Neural progenitor cell (in vitro differentiated cells): ENCODE results near the gene SNX27.

Source experiments
- CTCF ChIP-seq: fragments of 200-600 bp; sonication (generic); IDR thresholded peaks from 2 replicates; pipeline ENCODE4 v1.5.1; 2017; ENCODE audit warnings: antibody characterized with exemption, mild to moderate bottlenecking
- EZH2 ChIP-seq: fragments of 200-600 bp; sonication (generic); IDR thresholded peaks from 2 replicates; pipeline ENCODE4 v1.6.1; 2017; ENCODE audit warnings: antibody characterized with exemption, mild to moderate bottlenecking, moderate library complexity
- EZH2phosphoT487 ChIP-seq: fragments of 200-600 bp; sonication (generic); IDR thresholded peaks from 2 replicates; pipeline ENCODE4 v1.6.1; 2017; ENCODE audit warnings: antibody characterized with exemption

- TF ChIP-seq CTCF: no peak
- TF ChIP-seq EZH2phosphoT487: no peak
- no peak for TF ChIP-seq EZH2
These were observed 15.0 kb downstream of the SNX27 start for GRCh38 chr1:151626740-151627334.
